Endothelial cell of umbilical vein (primary cell): ENCODE measurements around the gene TPO.

Experiments used
- GATA2 ChIP-seq: IDR thresholded peaks from 2 replicates; pipeline ENCODE4 v1.7.0; 2011; ENCODE audit warnings: low read depth, mild to moderate bottlenecking, moderate library complexity, mixed read lengths, low read length; ENCODE audit not compliant: insufficient read length, insufficient read depth
- JUN ChIP-seq: IDR thresholded peaks from 2 replicates; pipeline ENCODE4 v1.6.1; 2011; ENCODE audit warnings: borderline replicate concordance, low read depth; ENCODE audit not compliant: insufficient read length, insufficient read depth
- POLR2A ChIP-seq: IDR thresholded peaks from 2 replicates; pipeline ENCODE4 v1.6.1; 2012; ENCODE audit warnings: low read depth, mild to moderate bottlenecking, control low read depth, low read length
- TF ChIP-seq, protein P1 (sequence below), 2 donors: IDR thresholded peaks; 1 replicate in 1 of 2; 2 replicates in 1 of 2; pipeline ENCODE4 v1.5.1; 2011; ENCODE audit warnings: low read length in 2 of 2, mild to moderate bottlenecking in 2 of 2, moderate library complexity in 2 of 2, control low read depth in 1 of 2, inconsistent platforms in 1 of 2, low read depth in 1 of 2; ENCODE audit not compliant: insufficient read depth in 1 of 2; ENCODE audit errors: extremely low read depth in 1 of 2

DNA sequence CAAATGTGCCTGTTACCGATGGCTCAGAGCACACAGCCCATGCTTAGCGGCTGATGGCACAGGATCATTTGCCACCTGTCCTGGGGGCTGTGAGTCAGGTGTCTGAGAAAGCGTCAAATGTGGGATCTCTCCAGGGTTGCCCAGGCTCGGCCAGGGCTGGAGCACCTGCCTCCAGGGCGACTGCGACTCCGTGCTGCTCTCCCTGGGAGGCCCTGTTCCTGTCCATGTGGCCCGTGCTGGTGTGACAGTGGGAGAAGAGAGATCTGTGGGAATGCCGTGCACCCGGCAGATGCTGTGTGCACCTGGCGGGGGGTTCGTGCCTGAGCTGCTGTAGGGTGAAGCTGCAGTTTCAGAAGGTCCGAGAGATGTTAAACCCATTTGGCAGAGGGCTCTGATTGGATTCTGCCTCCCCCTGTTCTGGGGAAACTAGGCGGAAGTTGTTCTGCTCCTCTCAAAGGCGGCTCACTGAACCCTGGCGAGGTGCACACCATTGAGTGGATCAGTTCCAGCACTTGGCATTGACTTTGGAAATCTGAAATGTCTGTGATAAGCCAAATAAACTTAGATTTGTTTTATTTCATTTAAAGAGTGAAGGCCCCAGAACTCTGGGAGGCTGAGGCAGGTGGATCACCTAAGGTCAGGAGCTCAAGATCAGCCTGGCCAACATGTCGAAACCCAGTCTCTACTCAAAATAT lies 34.7 kb upstream of the TPO start:
- TF ChIP-seq GATA2 = no peak
- TF ChIP-seq, protein P1, sequence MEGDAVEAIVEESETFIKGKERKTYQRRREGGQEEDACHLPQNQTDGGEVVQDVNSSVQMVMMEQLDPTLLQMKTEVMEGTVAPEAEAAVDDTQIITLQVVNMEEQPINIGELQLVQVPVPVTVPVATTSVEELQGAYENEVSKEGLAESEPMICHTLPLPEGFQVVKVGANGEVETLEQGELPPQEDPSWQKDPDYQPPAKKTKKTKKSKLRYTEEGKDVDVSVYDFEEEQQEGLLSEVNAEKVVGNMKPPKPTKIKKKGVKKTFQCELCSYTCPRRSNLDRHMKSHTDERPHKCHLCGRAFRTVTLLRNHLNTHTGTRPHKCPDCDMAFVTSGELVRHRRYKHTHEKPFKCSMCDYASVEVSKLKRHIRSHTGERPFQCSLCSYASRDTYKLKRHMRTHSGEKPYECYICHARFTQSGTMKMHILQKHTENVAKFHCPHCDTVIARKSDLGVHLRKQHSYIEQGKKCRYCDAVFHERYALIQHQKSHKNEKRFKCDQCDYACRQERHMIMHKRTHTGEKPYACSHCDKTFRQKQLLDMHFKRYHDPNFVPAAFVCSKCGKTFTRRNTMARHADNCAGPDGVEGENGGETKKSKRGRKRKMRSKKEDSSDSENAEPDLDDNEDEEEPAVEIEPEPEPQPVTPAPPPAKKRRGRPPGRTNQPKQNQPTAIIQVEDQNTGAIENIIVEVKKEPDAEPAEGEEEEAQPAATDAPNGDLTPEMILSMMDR (IDR thresholded peaks at IDR 0.05; ENCODE audit: extremely low read depth in 1 of 2, insufficient read depth in 1 of 2, low read depth in 1 of 2, low read length in 2 of 2) = no peak
- no peak for TF ChIP-seq POLR2A
- TF ChIP-seq JUN = no peak
